Stimulated activated CD4-positive, alpha-beta T cell treated with anti-CD3 and anti-CD28 coated beads, Interleukin-1b, Interleukin-23, amount 100 ng/mL, for 24 hours (primary cell): ENCODE data around the gene UBE2M.
"Not testable (repeated sequence)": the region's sequence is repeated elsewhere in the genome, so short reads cannot be mapped to it uniquely, and the experiment has no call there.

Experiments
- DNase-seq, 4 experiments: peaks; one replicate each; pipeline ENCODE4 v3.0.0-alpha.2; 2020; ENCODE audit warnings: low read depth in 4 of 4, low spot score in 1 of 4

Gene UBE2M

GRCh38 chr19:58513694-58514563 lies 44.5 kb downstream of the UBE2M start:
- DNase-seq: peak; percentile 91 to 95 (median 92)

- no peak for DNase-seq
Measured at GRCh38 chr19:58513213-58513693, 45.2 kb downstream of the UBE2M start.

GRCh38 chr19:58511353-58512208 lies 46.8 kb downstream of the UBE2M start, which contains the start of gene SLC27A5:
Gene SLC27A5 (minus strand): TSS chr19:58511992. CDS start chr19:58511955, 37 bp downstream.
- DNase-seq: no peak

GRCh38 chr19:58510084-58510862 lies 48.1 kb downstream of the UBE2M start:
- DNase-seq: no peak

- DNase-seq: no peak
Measured at GRCh38 chr19:58509731-58510083, 48.7 kb downstream of the UBE2M start.

- DNase-seq: not testable (repeated sequence)
Measured at GRCh38 chr19:58507602-58508223, 50.7 kb downstream of the UBE2M start.
